8988T (cell line): Measurements from ENCODE around the gene BMPR1B.
"Not testable (repeated sequence)": the region's sequence is repeated elsewhere in the genome, so short reads cannot be mapped to it uniquely, and the experiment has no call there.

ENCODE experiments used
- DNase-seq: peaks from one replicate; pipeline ENCODE4 v3.0.0; 2011

The BMPR1B gene

DNA sequence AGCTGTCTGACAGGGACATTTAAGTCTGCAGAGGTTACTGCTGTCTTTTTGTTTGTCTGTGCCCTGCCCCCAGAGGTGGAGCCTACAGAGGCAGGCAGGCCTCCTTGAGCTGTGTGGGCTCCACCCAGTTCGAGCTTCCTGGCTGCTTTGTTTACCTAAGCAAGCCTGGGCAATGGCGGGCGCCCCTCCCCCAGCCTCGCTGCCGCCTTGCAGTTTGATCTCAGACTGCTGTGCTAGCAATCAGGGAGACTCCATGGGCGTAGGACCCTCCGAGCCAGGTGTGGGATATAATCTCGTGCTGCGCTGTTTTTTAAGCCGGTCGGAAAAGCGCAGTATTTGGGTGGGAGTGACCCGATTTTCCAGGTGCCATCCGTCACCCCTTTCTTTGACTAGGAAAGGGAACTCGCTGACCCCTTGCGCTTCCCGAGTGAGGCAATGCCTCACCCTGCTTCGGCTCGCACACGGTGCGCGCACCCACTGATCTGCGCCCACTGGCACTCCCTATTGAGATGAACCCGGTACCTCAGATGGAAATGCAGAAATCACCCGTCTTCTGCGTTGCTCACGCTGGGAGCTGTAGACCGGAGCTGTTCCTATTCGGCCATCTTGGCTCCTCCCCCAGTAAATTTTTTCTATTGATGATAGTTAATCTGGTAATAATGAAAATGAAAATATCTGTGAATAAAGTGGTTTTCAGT, 83.6 kb downstream of the BMPR1B start:
- not testable (repeated sequence) for DNase-seq

DNA sequence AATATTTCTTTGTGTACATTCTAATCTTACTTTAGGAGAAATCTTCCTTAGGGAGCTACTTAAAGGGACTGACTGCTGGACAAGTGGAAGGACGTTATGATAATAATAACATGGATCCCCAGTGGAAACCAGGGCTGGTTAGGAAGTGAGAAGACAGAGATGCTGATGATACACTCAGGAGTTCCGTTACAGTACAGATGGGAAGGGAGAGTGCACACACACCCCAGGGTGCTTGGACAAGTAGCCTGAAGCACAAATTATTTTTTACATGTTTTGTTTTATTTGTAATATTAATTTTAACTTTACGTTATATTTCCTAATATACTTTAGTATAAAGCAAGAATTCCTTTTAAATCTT, 84.1 kb downstream of the BMPR1B start:
- no peak for DNase-seq

DNA sequence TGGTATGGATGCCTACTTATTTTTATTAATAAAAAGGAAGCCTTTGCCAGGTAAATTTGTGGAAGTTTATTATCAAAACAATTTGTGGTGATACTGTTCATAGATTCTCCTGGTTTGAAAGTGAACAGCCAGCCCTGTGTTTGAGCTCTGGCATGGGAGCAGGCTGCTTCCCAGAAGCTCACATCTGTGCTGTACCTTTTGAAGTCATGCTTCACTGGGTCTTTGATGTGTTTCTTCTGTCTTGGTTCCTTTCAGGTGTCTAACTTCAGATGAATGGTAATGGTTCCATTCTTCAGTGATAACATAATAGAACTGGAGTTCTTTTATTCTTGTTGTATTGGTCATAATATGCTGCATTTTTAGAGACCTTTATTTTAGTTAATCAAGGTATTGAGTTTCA, 85.5 kb downstream of the BMPR1B start:
- no peak for DNase-seq

DNA sequence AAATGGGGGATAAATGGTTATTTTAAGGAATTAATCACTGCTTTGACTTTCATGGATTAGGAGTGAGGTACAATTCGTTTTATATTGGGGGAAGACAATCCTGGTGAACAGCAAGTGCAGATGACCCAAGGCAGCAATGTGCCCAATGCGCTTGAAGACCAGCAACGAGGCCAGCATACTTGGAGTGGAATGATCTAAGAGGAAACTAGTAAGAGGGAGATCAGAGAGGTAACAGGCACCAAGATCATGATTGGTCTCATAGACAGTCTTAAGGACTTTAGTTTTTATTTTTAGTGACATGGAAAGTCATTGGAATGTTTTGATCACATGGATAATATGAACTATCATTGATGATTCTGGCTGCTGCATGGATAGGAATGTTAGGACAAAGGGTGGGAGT, 90.6 kb downstream of the BMPR1B start:
- no peak for DNase-seq

DNA sequence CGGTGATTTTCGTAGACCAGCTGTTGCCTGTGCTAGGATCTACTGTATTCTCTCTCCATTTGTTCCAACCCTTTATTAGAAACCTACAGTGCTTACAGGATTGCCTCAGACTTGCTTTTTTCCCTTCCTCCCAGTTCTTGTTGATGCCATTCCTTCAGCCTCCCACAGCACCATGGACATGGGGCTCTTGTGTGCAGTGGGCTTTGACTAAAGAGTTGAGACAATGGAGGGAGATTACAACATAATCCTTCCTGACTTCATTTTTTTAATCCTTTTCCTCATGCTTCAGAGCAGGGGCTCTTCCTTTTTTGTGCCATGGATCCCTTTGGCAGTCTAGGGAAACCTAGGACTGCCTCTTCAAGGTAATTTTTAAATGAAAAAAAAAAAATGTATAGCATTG, 92.1 kb downstream of the BMPR1B start:
- no peak for DNase-seq

DNA sequence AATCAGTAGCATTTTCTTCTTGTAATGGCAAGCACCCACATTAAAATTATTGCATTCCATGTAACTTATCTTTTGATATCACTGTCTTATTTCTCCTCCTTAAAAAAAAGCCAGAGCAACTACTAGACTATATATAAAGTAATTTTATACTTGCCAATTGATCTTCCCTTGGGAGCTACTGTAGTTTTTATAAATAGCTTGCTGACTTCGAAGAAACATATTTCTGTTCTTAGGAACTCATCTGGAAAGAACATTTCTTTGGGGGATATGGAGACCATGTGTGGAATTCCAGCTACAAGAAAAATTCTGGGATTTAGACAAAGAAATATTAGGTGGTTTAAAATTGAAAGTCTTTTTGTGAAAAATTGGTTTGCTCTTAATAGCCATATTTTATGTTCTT, 94.9 kb downstream of the BMPR1B start:
- no peak for DNase-seq

DNA sequence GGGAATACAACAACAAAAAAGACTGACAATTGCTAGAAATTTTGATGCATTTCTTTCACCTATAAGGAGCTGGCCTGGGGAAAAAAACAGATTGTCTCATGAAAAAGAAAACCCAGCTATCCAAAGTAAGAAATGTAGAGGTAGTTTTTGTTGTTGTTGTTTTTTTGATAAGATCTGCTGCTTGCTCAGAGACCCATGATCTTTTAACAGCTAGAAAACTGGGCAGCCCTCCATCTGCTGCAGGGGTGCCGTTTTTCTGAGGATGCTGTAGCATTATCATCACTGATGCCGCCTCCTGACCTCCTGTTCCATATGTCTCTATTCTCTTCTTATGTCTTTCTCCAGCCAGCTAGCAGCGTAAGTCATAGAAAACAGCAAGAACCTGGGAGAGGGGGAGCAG, 98.3 kb downstream of the BMPR1B start:
- no peak for DNase-seq

DNA sequence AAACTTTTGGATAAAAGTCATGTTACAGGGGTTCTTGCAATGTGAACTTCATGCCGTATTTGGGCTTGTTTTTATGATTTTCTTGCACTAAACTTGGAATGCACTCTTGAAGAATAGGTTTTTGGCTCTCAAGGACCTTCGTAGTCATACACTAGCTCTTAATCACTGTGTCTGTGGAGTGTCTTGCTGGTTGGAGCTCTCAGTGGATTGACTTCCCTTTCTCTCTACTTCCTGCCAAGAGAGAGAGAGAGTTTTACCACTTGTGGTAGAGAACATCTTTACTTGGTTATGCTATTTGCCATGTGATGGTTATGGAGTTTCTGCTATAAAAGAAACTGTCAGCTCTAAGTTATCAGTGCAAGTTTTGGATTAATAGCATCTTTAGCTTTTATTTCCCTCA, 112.4 kb downstream of the BMPR1B start:
- DNase-seq, result no peak

DNA sequence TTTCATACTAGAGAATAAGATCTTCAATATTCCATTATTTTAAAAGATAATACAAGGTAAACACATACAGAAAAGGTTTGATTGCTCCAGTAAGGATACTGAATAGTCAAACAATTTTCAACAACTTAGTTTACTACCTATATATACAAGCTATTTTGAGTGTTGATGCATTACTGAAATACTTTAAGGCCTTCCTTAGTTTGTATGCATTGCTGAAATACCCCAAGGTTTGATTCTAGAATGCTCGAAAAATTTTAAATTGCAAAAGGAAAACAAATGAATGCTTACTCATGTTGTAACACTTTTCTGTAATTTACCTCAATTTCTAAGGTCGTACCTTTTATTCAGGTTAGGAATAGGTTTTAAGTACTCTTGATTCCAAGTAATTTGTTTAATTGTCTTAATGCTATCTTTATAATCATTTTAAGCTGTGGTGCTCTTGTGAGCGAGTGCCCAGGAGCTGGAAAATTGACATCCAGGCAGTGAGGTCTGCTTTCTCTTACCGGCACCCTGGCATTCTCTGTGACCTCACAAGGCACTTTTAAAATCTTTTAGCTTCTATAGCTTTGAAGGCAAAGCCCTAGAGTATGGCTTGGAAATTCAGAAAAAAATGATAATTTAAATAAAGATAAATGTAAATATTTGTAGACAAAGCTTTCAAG, 114.0 kb downstream of the BMPR1B start:
- no peak for DNase-seq

DNA sequence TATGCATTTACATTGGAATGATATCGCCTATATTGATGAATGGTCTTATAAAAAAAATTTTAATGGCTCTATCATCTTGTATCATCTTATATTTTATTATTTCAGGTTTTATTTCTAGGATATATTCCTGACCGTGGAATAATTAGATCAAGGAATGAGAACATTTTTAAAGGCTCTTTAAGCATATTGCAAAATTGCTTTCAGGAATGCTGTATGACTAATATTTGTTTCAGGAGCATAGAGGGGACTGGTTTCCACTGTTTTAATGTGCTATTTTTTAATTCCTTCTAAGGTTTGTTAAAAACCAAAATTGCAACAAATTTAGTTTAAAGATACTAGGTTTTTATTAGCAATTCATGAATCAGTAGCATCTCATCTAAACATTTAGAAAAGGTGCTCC, 120.2 kb downstream of the BMPR1B start:
- DNase-seq, result no peak

DNA sequence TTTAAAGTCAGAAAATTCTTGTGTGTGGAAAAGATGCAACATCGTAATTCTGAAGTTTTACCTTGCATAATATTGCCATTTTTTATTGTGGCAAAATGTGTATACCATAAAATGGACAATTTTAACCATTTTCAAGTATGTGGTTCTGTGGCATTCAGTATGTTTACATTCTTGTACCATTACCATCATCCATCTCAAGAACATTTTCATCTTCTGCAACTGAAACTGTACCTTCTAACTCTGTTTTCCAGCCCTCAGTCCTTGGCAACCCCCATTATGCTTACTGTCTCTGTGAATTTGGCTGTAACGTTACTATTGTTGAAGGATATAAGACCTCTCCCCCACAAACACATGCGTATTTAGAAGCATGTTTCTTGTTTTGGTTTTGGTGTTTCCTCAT, 123.2 kb downstream of the BMPR1B start:
- DNase-seq, result no peak

DNA sequence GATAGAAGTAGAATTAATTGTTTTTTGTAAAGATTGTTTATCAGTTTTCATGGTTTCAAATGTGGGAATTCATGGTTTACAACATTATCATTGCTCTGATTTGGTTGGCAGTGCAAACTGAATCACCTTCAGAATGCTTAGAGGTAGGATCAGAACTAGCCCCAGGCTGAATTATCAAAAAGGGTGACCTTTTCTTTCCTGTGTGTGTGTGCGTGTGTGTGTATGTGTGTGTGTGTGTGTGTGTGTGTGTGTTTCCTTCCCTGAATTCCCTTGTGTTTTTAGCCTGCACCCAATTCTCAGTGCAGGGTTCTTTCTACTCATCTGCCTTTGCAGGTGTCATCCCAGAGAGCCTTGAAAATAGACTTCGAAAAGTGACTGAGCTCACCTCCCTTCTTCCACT, 125.0 kb downstream of the BMPR1B start:
- no peak for DNase-seq

DNA sequence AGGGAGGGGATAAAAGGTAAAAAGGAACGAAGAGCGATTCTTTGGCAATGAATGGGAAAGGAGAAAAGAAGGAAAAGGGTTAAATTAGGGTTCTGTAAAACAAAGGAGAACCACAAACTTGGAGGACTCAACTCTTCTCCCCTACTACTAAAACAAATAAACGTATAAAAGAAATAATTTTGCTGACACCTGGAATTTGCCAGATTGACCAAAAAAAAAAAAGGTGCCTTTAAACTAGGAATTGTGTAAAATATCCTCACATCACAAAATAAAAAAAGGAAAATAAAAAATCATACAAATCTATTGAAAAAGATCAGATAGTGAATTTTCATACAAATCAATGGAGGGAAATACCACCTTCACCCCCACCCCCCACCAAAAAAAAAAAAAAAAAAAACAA, 129.3 kb downstream of the BMPR1B start:
- no peak for DNase-seq

DNA sequence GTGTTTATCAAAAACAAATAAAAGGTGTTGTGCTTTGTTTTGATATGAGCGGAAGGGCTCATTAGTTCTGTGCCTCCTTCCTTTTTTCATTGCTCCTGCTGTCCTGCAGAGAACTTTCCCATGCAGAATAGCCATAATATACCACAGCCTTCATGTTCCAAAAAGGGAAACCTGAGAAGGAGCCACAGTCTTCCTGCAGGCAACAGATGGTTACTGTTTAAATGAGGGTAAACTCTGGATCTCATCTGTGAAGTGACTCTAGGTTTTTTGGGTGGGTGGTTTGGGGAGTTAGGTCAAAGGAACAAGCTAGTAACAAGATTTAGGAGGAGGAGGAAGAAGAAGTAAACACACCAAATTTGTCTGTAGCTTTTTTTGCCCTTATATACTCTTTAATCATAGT, 131.8 kb downstream of the BMPR1B start:
- no peak for DNase-seq

DNA sequence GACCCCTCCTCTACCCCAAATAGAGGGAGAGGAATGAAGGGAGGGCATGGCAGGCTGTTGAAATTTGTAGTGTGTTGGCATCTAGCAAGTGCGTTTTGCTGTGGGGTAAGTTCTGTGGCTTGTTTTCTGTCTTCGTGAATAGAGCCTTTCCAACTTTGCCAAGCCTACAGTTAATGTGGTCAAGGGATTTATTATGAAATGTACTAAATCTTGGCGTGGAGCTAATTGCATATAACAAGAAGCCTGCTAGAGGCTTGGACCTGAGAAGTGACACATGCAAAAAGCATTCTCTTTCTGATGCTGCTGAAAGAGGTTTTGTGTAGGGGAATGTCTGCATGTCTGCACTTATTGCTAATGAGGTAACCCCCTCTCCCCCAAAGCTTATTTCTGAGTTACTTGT, 132.2 kb downstream of the BMPR1B start:
- DNase-seq, result no peak

DNA sequence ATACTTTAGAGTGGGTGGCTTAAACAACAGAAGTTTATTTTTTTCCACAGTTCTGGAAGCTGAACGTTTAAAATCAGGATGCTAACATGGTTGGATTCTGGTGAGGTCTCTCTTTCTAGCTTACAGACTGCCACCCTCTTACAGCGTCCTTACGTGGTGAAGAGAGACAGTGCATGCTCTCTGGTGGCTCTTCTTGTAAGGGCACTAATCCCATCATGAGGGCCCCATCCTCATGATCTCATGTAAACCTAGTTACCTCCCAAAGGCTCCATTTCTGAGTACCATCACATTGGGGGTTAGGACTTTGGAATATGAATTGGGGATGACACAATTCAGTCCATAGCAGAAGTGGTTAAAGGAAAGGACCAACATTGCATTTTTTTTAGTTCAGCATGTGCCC, 132.8 kb downstream of the BMPR1B start:
- DNase-seq, result no peak

DNA sequence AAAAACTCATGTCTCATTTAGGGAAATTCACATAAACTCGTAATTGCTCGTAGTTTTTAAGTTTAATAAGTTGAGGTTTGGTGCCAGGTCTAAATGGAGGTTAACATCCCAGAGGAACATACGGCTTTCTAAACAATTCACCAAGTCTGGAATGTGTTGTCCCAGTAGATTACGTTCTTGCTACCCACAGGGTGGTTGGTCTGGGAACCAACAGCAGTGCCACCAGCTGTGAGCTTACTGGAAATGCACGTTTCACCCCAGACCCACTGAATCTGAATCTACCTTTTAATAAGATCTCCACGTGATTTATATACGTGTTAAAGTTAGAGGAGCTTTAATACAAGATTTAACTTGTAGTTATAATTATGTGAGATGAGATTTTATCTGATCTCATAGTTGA, 134.3 kb downstream of the BMPR1B start:
- no peak for DNase-seq

DNA sequence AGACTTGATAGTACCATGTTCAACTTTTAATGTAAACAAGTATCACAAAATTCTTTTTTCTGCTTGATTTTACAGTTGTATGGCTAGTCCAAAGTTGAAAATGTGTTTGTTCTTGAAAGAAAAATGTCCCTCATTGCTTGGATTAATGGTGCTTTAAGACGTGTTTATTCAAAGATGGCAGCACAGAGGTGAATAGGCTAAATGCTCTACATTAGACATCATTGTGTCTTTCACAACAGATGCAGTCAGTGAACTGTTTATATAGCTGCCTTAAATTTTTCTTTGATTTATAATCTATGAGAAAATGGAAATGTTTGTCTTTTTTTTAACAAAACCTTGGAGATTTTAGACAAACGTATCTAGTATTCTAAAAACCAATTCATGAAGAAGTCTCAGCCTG, 137.3 kb downstream of the BMPR1B start:
- DNase-seq, result no peak

DNA sequence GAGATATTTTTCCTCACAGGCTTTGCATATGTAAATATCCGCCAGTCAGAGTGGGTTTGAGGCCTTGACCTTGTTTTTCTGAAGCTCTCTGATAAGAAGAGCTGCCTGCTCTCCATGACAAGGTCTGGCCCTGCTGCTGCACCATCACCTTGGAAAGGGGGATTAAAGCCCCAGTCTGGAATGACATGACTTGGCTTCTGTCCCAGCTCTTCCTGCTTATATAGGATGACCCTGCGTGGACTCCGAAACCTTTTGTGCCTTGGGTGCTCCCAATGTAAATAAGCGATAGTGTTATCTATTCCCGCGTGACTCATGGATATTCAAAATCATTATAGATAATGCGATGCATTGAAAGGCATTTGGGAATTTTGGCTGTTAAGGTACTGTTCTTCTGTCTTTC, 139.3 kb downstream of the BMPR1B start:
- DNase-seq, result no peak

DNA sequence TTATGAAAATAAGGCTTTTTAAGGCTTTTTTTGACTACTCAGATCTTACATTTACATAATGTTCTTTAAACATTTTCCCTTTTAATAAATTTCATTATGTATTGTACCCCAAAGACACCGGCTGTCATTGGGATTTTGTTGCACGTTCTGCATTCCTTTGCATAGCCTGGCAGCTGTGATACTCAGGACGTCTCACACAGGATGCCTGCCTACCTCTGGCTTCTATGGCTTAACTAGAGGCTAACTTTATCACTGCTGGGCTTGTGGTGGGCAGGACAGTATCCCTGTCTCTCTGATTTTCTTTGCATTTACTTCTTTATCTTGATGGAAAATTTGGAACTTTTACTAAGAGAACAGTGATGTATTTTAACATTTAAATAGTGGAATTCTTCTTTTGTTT, 147.8 kb downstream of the BMPR1B start:
- DNase-seq, result no peak

DNA sequence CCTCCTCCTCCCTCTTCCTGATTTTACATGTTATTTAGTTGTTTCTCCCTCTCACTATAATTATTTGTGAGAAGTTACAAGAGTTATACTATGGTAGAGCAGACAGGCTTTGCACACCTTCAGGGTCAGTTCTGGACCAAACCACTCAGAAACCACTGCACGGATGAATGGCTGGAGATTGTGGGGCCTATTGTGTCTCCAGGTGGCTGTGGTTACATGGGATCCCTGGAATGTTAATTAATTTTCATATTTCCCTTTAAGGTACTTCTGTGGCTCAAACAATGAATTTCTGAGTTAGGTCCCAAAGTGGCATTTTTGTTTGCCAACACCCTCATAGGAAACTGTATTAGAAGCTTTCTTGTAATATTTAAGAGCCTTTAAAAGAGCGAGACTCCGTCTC, 151.9 kb downstream of the BMPR1B start:
- no peak for DNase-seq

DNA sequence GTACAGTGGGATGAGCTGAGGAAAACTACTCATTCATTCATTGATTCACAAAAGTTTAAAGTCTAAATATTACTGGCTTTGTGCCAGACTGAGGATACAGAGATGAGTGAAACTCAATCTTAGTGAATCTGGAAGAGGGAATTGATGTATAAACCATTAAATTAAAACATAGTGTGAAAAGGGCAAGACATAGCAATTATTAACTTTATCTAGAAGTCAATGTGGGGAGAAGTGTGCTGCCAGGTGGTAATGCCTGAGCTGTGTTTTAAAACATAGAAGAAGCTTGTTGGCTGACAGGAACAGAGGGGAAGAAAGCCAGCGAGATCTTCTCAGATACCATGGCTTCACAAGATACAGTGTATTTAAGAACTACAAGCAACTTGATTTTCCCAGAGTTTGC, 153.4 kb downstream of the BMPR1B start:
- DNase-seq, result no peak

DNA sequence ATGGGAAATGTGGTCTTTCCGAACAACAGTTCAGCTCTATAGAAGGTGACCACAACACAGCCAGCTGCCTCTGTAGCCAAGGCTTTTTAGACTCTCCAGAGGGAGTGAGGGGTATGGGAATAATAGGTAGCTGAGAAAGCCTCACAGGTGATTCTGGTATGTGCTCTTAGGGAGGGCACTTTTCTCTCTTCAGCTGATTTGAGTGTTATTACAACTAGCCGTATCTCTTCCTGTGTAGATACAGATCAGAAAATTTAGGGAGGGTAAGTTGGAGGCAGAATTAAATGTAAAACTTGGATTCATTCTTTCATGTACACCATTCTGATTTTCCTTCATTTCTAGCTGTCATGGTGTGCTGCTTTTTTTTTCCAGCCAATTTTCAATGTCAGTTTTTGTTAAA, 154.9 kb downstream of the BMPR1B start:
- DNase-seq, result no peak

DNA sequence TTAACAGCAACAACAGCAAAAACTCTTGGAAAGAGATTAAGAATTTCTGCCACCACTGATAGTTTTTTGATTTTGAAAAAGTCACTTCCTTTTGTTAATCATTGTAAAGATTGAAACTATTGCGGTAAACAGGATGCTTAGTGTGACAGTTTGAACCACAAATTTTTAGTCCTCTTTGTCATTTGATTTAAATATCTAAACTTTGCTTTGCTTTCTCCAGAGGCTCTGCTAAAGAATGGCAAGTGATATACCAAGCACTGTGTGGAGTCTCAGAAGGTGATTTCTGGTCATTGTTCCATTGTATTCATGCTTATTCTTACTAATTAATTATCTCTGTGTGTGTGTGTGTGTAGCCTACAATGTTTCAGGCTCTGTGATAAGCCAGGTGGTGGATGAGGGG, 155.6 kb downstream of the BMPR1B start:
- DNase-seq, result no peak

DNA sequence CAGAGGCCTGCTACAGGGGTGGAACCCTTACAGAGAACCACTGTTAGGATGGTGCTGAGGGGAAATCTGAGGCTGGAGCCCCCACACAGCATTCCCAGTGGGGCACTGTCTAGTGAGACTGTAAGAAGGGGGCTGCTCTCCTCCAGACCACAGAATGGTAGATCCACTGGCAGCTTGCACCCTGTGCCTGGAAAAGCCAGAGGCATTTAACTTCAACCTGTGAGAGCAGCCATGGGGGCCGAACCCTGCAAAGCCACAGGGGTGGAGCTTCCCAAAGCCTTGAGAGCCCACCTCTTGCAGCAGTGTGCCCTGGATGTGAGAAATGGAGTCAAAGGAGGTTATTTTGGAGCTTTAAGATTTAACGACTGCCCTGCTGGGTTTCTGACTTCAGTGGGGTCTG, 159.4 kb downstream of the BMPR1B start:
- DNase-seq, result no peak
